Stimulated activated CD4-positive, alpha-beta T cell treated with anti-CD3 and anti-CD28 coated beads, Interleukin-2, amount 100 ng/mL, for 4 hours (primary cell): Measurements from ENCODE around the gene PPP1R27.

Source experiments
- DNase-seq: peaks from one replicate; pipeline ENCODE4 v3.0.0-alpha.2; 2020; ENCODE audit warnings: low read depth

PPP1R27 gene, protein sequence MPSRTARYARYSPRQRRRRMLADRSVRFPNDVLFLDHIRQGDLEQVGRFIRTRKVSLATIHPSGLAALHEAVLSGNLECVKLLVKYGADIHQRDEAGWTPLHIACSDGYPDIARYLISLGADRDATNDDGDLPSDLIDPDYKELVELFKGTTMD

DNA sequence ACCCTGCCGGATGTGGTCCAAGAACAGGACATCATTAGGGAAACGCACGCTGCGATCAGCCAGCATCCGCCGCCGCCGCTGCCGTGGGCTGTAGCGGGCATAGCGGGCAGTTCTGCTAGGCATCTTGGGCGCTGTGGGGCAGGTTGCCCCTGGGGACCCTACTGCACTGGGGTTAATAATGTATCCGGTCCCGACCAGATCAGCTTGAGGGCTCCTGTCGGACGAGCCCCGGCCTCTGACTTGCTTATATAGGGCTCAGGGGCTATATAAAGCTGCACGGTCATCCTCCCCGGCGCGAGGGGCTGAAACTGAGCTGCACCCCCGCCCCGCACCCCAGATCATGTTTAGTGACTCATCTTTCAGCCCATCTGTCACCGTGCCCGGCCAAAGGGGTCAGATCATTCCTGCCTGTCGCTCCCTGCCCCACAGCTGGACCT, at the start of gene PPP1R27:
PPP1R27 (minus strand) TSS at position 220 of the 437 bp plus-strand sequence; CDS start at position 123, 97 bp downstream.
- DNase-seq = no peak

DNA sequence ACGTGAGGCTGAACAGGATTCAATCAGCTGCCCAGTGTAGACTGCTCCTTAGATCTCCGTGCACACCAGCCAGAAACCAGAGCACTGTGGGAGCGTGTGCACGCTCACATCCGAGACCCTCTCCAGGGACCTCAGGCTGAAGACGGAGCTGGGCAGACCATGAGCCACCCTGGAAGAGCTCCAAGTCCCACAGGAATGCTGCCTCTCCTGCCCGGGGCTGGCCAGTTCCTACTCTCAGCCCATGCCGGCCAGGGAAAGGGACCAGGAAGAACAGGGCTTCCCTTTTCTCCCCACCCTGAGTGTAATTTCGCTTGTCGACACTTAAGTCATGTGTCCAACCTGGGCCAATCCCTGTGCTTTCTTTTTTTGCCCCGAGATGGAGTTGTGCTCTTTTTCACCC, 49.7 kb upstream of the PPP1R27 start:
- no peak for DNase-seq

DNA sequence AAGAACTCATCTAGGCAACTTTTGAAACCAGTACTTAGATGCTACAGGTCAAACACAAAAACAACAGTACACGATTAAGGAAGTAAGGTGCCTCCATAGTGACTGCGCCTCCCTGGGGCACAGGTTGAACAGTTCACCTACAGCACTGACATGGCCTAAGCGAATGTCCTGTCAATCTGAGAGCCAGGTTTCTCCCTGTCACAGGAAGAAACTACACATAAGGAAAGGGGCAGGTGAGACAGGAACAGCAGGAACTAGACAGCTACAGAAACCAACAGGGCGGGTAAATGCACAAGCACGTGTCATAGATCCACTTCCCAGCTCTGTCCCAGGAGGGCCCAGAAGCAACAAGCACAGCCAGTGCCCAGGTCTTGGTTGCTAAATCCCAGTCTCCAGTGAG, 44.3 kb upstream of the PPP1R27 start:
- DNase-seq = no peak

- DNase-seq = no peak
These were observed 43.4 kb upstream of the PPP1R27 start for GRCh38 chr17:81878294-81878693.

DNA sequence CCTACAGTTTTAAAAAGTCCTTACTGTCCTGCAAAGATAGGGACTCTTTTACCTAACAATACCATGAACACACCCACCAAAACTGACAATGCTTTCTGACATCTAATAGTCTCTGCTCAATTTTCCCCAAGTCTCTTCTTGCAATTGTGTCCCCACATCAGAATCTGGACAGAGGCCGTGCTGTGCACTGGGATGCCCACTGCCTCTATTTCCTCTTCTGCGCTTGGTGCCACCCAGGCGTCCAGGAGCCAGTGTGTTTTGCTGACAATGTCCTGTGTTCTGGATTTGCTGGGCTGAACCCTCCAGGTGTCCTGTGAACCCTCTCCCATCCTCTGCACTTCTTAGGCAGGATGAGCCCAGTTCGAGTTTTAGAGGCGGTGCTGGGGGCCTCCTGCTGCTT, 42.7 kb upstream of the PPP1R27 start:
- DNase-seq = no peak

DNA sequence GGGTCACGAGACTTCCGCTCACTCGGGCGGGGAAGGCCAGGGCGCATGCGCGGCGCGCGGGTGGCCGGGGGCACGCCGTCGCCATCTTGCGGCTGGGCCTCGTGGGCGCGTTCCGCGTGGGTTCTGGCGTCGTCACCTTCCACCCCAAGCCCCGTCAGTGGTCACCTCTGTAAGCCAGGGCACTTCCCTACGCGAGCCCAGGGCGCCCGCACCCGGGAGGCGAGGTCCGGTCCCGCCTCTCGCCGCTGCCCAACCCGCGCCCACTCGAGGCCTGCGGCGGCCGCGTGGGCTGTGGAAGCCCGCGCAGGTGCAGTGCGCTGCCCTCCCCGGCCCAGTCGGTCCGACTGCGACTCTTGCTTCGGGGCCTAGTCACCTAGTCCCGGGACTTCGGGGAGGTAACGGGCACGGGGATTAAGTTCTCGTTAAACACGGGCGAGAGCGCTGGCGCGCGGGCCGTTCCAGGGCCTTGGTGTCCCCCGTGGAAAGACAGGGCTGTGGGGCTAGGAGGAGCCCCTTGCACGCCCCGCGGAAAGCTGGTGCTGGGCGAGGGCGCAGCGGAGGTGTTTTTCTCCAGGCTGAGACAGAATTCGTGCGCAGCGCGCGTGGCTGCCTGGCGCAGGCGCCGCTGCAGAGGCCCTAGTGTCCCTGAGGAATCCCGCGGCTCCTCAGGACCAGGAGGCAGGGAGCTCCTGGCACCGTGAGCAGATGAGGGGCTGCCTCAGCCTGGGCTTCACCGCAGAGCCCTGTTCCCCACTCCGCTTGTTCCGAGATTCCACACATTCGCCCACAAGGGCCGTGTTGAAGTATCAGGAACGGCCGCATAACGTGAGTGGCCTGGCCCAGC, 36.8 kb upstream of the PPP1R27 start:
- peak; percentile 96 for DNase-seq

DNA sequence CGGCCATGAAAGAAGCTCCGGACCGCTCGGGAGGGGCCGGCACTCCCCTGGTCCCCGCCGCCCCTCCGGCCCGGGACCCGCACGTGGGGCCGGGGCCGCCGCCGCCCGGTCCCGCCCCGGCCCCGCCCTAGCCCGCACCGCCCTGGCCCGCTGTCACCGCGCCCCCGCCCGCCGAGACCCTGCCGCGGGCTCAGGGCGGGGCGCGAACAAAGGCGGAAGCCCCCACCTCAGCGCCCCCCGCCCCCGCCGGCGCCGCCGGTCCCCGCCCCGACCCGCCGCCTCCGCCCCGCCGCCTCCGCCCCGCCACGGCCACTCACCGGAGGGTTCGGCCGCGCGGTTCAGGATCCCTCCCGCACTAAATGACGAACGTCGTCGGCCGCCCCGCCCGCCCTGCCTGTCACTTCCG, 36.1 kb upstream of the PPP1R27 start, which contains the start of gene ARHGDIA:
ARHGDIA (minus strand) TSS at position 357 of the 406 bp plus-strand sequence. CDS start 1,407 bp downstream, outside the sequence.
- DNase-seq = no peak

DNA sequence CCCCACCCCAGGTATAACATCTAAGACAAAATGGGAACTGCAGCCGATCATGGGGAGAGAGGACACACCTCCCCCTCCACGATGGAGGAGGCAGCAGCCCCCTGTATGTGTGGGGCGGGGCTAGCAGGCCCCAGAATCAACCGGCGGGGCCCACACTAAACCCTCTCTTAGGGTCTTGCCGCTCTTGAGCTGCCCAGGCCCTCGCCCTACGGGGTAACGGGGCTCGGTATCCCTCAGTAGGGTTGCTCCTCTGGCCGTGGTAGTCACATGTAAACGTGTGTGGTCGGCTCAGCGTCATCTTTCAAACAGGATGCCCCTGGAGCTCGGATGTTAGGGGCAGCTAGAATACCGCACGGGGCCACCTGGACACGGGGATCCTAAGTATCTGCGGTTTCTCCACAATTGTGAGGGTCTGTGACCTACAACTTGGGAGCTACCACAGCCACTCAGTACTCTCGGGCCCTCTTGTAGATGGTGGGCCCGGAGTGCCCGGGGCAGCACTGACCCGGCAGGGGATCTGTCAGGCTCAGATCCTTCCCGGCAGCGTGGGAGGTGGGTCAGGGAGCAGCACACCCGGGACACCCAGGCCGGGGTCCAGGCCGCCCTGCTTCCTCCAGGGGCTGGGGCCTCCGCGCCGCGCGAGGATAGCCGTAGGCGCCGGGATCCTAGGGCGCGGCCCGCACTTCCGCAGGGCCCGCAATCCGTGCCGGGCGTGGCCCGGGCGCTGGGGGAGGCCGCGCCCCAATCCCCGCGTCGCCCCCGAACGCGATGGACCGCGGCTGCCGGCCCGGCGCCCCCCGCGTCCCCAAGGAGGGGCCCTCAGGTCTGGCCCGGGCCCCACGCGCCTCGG, 35.5 kb upstream of the PPP1R27 start:
- peak; percentile 16 for DNase-seq

DNA sequence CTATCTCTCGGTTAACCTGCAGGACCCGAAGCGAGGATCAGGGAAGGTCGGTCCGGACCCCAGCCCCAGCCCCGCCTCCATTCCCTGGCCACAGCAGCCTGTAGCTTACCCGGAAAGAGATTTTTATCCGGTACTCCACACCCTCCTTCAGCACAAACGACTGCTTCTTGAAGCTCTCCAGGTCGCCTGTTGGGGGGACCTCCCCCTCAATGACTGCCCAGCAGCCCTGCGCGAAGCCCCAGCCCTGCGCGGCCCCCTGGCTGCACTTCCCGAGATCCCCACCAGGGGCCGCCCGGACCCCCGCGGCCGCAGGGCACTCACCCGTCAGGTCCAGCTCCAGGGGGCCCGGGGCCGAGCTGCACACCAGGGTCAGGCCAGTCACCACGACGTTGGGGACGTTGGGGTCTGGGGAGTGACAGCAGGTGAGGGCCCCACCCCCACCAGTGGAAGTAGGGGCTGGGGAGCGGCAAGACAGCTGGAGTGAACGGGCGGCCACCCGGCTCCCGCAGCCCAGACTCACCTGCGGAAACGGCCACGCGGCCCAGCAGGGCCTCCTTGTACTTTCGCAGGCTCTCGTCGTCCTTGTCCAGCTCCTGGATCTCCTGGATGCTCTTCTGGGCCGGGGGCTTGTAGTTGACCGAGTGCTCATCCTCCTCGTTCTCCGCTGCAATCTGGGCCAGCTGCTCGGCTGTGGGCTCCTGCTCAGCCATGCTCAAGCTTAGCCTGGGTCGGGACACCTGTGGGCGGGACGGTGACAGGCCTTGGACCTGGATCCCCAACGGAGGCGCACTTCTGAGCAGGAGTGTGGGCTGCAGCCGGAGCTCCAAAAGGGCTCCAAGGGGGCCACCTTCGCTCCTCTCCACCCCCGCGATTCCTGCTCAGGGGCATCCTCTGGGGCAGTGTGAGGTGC, 34.6 kb upstream of the PPP1R27 start:
- no peak for DNase-seq

DNA sequence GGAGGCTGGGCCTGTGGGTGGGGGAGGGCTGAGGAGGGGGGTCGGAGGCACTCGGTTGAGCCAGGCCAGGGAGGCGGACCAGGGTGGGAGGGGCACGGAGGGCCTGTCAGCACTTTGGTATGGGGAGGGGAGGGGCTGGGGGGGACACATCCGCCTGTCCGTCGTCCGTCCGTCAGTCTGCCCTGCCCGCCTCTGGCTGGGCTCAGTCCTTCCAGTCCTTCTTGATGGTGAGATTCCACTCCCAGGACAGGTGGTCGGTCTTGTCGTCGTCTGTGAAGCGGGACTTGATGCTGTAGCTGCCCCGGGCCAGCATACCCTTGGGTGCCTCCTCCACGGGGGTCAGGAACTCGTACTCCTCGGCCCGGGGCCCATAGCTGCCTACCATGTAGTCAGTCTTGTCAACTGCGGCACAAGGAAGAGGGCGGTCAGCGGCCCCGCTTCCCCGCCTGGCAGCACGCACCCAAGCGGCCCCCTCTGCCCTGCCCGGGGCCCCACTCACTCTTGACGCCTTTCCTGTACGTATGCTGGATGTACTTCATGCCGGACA, 33.9 kb upstream of the PPP1R27 start:
- no peak for DNase-seq

GRCh38 chr17:81867991-81868673, 33.3 kb upstream of the PPP1R27 start:
- no peak for DNase-seq

GRCh38 chr17:81867170-81867990, 32.5 kb upstream of the PPP1R27 start:
- no peak for DNase-seq

GRCh38 chr17:81866440-81867169, 31.8 kb upstream of the PPP1R27 start:
- no peak for DNase-seq

DNA sequence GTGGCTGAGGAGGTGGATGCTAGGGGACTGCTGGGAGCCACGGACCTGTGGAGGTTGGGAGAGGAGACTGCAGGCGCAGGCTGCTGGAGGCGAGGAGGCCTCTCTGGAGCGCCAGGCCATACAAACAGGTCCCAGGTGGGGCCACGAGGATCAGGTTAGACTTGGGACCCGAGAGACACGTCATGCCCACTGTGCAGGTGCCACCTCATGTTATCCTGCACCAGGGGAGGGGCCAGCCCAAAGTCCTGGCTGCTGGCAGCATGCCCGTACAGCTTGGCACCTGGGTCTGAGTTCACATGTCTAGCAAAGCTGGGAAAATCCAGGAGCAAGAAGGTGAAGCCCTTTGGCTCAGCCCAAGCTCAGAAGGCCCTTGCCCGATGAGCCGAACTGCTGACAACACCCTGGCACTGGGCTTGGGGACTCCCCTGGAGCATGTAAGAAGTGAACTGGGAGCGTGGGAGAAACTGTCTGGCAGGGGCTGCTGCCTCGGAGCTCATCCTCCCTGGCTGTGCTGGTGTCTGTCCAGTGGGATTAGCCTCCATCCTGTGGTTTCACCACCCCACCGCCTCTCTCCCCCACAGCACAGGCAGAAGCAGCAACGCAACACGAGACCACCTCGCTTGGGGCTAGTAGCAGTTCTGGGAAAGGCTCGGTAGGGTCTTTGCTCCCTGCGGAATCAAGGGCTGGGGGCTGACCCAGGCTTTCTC, 31.0 kb upstream of the PPP1R27 start:
- no peak for DNase-seq

DNA sequence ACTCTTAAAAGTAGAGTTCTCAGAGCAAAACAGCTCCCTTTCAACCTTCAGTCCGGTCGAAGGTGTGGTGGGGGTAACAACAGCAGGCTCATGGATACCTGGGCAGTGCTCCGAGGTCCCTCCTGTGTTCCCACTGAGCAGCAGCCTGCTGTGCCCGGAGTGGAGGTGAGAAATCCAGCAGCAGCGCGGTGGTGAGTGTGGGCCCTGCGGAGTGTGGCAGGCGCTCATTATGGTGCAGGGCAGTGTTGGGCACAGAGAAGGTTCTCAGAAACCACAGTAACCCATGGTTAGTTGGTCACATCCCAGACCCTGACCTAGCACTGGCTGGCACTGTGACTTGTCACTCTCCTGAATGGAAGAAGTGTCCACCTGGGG, 30.5 kb upstream of the PPP1R27 start:
- no peak for DNase-seq

DNA sequence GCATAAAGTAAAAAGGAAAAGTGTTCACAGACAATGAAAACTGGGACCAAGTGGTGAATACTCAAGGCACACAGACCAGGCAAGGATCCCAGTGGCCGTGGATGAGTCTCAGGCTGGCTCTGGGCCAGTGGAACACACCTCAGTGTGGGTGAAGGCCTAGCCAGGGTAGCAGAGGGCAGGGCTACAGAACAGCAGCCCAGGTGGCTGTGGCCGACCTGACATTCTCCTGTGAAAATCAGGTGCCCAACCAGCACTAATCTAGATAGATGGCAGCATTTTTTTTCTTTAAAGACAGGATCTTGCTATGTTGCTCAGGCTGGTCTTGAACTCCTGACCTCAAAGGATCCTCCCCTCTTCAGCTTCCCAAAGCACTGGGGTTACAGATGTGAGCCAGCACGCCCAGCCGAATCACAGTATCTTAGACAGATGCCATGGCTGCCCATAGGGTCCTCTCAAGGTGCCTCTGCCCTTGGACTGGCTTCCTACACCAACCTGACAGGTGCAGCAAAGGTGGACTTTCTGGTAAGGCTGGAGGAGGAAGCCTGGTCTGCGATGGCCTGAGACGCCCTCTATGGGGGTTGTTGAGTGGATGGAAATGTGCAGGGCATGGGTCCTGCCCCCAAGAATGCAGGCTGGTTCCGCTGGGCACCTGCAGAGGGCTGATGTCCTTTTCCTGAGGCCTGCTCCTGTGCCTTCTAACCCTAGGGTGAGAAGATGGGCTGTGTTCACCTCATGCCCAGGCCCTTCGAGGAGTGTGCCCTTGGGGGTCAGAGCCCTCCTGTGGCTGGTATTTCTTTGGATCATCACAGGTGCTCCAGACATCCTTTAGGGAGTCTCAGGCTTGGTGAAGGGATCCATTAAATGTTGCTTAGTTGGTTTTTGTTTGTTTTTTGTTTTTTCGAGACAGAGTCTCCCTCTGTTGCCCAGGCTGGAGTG, 29.3 kb upstream of the PPP1R27 start:
- no peak for DNase-seq

- DNase-seq = no peak
These were observed 28.3 kb upstream of the PPP1R27 start for GRCh38 chr17:81863123-81863675.
